GM18498 (cell line): ENCODE measurements around the gene RASGRF2.

ENCODE experiments used
- ATAC-seq: cut with Tn5 transposase; IDR thresholded peaks from one replicate; pipeline ENCODE4 v1.9.1; 2021; ENCODE audit warnings: mild to moderate bottlenecking, moderate library complexity; ENCODE audit not compliant: unreplicated experiment

Gene RASGRF2, protein sequence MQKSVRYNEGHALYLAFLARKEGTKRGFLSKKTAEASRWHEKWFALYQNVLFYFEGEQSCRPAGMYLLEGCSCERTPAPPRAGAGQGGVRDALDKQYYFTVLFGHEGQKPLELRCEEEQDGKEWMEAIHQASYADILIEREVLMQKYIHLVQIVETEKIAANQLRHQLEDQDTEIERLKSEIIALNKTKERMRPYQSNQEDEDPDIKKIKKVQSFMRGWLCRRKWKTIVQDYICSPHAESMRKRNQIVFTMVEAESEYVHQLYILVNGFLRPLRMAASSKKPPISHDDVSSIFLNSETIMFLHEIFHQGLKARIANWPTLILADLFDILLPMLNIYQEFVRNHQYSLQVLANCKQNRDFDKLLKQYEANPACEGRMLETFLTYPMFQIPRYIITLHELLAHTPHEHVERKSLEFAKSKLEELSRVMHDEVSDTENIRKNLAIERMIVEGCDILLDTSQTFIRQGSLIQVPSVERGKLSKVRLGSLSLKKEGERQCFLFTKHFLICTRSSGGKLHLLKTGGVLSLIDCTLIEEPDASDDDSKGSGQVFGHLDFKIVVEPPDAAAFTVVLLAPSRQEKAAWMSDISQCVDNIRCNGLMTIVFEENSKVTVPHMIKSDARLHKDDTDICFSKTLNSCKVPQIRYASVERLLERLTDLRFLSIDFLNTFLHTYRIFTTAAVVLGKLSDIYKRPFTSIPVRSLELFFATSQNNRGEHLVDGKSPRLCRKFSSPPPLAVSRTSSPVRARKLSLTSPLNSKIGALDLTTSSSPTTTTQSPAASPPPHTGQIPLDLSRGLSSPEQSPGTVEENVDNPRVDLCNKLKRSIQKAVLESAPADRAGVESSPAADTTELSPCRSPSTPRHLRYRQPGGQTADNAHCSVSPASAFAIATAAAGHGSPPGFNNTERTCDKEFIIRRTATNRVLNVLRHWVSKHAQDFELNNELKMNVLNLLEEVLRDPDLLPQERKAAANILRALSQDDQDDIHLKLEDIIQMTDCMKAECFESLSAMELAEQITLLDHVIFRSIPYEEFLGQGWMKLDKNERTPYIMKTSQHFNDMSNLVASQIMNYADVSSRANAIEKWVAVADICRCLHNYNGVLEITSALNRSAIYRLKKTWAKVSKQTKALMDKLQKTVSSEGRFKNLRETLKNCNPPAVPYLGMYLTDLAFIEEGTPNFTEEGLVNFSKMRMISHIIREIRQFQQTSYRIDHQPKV (N-terminal part only)

DNA sequence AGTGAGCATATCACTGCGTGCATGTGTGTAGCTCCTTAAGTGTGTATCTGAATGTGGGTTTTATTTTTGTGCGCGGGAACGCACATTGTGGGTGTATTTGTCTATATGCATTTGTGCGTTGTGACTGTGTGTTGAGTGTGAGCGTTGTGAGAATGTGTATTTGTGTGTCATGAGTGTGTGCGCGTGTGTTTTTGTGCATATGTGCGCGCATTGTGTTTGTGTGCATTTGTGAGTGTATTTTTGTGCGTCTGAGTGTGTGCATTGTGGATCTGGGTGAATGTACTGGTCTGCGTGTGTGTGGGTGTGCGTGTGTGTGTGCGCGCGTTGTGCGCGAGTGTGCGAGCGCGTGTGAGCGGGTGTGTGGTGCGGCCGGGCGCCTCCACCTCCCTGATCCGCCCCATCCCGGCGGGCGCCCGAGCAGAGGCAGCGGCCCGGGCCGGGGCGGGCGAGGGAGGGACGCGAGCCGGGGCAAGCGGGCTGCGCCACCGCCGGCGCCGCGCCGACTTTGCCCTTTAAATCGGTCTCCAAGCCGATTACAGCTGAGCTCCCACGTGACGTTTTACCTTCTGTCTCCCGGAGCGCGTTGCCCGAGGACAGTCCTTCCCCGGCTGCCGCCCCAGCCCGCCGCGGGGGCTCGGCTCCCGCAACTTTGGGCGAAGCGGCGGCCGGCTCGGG is at the start of gene RASGRF2:
RASGRF2 (plus strand) TSS at position 596 of the 675 bp plus-strand sequence. CDS start 376 bp downstream, outside the sequence.
- ATAC-seq = no peak

- ATAC-seq = no peak
Measured at GRCh38 chr5:80912479-80912878, 47.7 kb upstream of the RASGRF2 start.

- ATAC-seq = no peak
Measured at GRCh38 chr5:80915716-80916115, 44.4 kb upstream of the RASGRF2 start.

- ATAC-seq = no peak
Measured at GRCh38 chr5:80916676-80917075, 43.5 kb upstream of the RASGRF2 start.

DNA sequence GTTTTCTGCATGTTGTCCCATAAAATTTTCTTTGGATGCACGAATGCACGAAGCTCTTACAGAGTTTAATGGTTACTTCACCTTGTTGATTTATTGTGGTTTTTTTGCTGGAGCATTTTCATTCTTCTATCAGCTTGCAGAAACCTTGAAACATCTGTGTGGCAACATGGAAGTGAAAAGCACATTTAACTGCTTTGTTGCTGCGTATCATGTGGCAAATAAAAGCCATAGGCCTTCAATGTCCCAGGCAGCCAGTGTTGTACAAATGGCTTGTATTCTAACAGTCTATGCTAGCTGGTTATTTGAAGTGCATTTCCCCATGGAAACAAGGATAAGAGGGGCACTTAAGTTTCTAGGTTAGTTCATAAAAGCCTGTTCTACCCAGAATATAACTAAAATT is 42.5 kb upstream of the RASGRF2 start:
- no peak for ATAC-seq

GRCh38 chr5:80919678-80920196 is 40.4 kb upstream of the RASGRF2 start:
- ATAC-seq = no peak

- no peak for ATAC-seq
Measured at GRCh38 chr5:80920333-80920732, 39.8 kb upstream of the RASGRF2 start.

GRCh38 chr5:80921026-80921425 is 39.1 kb upstream of the RASGRF2 start:
- ATAC-seq = no peak

- ATAC-seq = no peak
Measured at GRCh38 chr5:80925931-80926330, 34.2 kb upstream of the RASGRF2 start.

DNA sequence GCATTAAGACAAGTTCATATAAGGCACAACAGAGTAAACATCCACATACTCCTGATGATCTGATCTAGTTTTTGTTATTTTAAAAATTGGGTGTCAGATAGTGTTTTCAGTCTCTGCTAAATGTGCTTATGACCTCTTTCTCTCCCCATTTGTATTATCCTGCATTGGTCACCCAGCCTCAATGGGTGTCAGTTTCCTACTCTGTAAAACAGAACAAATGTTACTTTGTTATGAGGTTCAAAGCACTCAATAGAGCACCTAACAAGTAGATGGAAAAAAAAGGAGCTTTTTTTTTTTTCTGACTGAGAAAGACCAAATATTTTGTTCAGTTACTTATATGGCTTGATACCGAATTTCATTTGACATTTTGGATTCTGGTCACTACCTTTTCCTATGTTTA is 33.6 kb upstream of the RASGRF2 start:
- no peak for ATAC-seq

DNA sequence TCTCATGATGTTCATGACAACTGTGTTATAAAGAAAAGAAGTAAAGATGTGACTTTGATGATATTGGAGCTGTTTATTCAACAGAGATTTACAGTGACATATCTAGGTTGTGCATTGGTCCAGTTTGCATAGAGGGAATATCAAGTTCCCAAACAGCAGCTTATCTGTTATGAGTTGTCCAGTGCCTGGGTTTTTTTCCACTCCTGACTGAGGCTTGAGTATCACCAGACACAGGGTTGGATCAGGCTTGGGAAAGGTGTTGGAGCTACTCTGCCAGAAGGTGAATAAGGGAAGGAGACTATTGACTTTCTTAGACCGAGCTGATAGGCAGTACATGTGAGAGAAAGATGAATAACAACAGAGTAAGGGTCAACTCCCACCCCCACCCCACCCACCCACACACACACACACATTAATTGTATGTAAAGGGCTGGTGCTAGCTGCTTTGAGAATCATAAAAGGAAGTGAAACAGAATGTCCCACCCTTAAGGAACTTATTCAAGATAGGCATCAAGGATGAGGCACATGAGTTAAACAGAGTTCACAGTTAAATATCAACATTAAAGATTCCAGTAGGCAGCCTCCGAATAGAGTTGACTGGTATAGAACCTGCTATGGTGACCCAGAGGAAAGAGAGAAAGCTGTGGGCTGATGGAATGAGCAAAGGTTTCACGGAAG is 33.0 kb upstream of the RASGRF2 start:
- no peak for ATAC-seq

DNA sequence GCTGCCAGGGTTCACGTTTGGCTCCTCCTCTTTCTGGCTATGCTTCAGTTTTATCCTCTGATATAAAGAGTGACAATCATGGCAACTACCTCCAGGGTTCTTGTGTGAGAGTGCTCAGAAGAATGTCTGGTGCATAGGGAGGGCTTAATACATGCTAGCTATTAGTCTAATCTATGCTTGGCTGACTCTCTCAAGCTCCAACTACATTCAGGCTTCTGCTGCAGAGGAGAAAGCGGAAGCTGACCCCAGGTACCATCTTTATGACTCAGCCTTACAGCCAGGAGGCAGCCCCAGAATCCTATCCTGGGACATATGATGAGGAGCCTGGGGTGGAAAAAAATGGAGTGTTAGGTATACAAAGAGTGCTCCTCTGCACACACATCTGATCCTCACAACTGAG is 32.1 kb upstream of the RASGRF2 start:
- ATAC-seq = no peak

DNA sequence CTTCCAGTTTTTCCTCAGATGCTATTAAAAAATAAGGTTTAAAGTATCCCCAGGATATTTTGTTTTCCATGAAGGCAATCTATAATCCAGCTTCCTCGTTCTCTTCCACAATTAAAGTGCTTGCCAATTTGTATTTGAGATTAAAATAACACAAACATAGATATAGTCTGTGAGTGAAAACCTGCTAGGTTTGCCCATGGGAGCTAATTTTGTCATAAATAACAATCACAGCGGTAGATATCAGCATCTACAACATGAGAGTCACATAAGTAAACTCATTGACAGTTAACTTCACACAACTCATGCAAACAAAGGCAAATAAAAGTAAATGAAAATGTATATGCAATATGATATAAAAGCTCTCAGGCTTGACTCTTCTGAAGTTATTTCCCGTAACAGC is 29.2 kb upstream of the RASGRF2 start:
- no peak for ATAC-seq

DNA sequence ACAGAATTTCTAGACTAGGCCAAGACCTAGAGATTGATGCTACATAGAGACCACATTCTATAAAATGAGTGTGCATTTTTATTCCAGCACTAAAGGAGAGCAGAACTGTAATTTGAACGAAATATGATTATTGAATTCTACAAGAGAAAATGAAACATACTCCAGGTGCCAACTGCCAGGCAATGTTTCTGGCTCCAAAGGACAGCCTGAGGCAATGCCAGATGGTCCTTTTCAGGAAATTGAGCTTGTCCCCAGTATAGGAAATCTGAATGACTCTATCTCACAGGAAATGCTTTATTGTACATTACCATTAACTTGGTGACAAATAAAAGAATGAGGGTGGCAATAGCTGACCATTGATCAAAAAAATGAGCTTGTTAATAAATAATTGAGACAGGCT is 28.8 kb upstream of the RASGRF2 start:
- no peak for ATAC-seq

GRCh38 chr5:80933036-80933435 is 27.1 kb upstream of the RASGRF2 start:
- ATAC-seq = no peak

- no peak for ATAC-seq
Measured at GRCh38 chr5:80934751-80935150, 25.4 kb upstream of the RASGRF2 start.

- no peak for ATAC-seq
Measured at GRCh38 chr5:80935811-80936385, 24.3 kb upstream of the RASGRF2 start.

DNA sequence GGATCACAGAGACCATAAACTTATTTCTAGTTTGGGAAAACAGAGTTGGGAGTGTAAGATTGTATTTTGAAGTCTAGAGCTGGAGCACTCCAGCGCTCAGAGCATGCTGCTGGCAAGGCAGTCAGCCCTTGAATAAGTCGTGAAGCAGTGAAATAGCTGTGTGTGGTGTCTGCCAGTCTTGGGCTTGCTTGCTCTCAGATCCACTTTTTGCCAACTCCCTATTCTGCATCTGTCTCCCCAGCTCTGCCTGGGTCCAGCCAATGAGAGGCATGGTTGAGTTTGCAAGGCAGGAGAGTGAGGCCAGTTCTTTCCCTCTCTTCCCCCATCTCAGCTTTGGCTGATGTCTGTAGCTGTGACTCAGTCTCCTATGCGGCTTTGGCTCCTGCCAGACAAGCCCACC is 23.3 kb upstream of the RASGRF2 start:
- no peak for ATAC-seq

GRCh38 chr5:80937584-80938356 is 22.4 kb upstream of the RASGRF2 start:
- ATAC-seq = no peak
